Parathyroid adenoma (tissue), 2 donors: ENCODE results near the gene PSENEN.

Experiments
- H2AFZ ChIP-seq: fragments of 300-600 bp; sonication (generic); one replicate; pipeline ENCODE4 v1.7.0; 2017; ENCODE audit warnings: antibody characterized with exemption, mild to moderate bottlenecking
- H3K27ac ChIP-seq: fragments of 300-600 bp; sonication (generic); one replicate; pipeline ENCODE4 v1.7.0; 2017
- H3K27me3 ChIP-seq: fragments of 300-600 bp; sonication (generic); one replicate; pipeline ENCODE4 v1.7.0; 2017; ENCODE audit warnings: low read length; ENCODE audit not compliant: control insufficient read depth, insufficient read depth
- H3K36me3 ChIP-seq: fragments of 300-600 bp; sonication (generic); one replicate; pipeline ENCODE4 v1.7.0; 2017; ENCODE audit warnings: low read length; ENCODE audit not compliant: control insufficient read depth, insufficient read depth
- H3K4me1 ChIP-seq: fragments of 300-600 bp; sonication (generic); one replicate; pipeline ENCODE4 v1.7.0; 2017; ENCODE audit warnings: control low read depth
- H3K4me2 ChIP-seq: fragments of 300-600 bp; sonication (generic); one replicate; pipeline ENCODE4 v1.7.0; 2017; ENCODE audit warnings: low read length
- H3K4me3 ChIP-seq: fragments of 300-600 bp; sonication (generic); one replicate; pipeline ENCODE4 v1.7.0; 2017; ENCODE audit warnings: low read depth, low read length
- H3K79me2 ChIP-seq: fragments of 300-600 bp; sonication (generic); one replicate; pipeline ENCODE4 v1.7.0; 2017; ENCODE audit warnings: control low read depth
- H3K9ac ChIP-seq: fragments of 300-600 bp; sonication (generic); one replicate; pipeline ENCODE4 v1.7.0; 2017; ENCODE audit warnings: mild to moderate bottlenecking
- H3K9me3 ChIP-seq: fragments of 300-600 bp; sonication (generic); one replicate; pipeline ENCODE4 v1.7.0; 2017; ENCODE audit warnings: low read length; ENCODE audit not compliant: control insufficient read depth
- CTCF ChIP-seq: fragments of 300-600 bp; sonication (generic); IDR thresholded peaks from one replicate; pipeline ENCODE4 v1.7.0; 2017; ENCODE audit warnings: antibody characterized with exemption, mild to moderate bottlenecking
- donor health status: primary hyperparathyroidism.

Gene PSENEN

GRCh38 chr19:35760711-35761349 lies 15.4 kb downstream of the PSENEN start:
- no peak overlapping the region for H3K4me2 ChIP-seq
- TF ChIP-seq CTCF: no peak
- H3K4me1 ChIP-seq: peaks cover 10% of the 10 kb centered on the region
- H3K36me3 ChIP-seq: no peaks in the 10 kb centered on the region
- H3K9ac ChIP-seq: no peak overlapping the region
- peaks cover 12% of the 10 kb centered on the region for H3K79me2 ChIP-seq
- H2AFZ ChIP-seq: no peak overlapping the region
- no peaks in the 10 kb centered on the region for H3K9me3 ChIP-seq
- H3K27ac ChIP-seq: no peak overlapping the region
- no peak overlapping the region for H3K4me3 ChIP-seq
- no peaks in the 10 kb centered on the region for H3K27me3 ChIP-seq

- Histone ChIP-seq H3K79me2 (peaks cover 4% of the 10 kb centered on the region), H3K27ac (no peak overlapping the region), H3K36me3 (no peaks in the 10 kb centered on the region), H2AFZ (no peak overlapping the region), H3K4me2 (no peak overlapping the region), H3K9me3 (no peaks in the 10 kb centered on the region), H3K4me3 (no peak overlapping the region), H3K4me1 (peaks cover 16% of the 10 kb centered on the region), H3K27me3 (no peaks in the 10 kb centered on the region), H3K9ac (no peak overlapping the region)
- no peak for TF ChIP-seq CTCF
Measured at GRCh38 chr19:35764432-35765315, 19.2 kb downstream of the PSENEN start.

- H3K4me2 ChIP-seq: no peak overlapping the region
- no peaks in the 10 kb centered on the region for H3K36me3 ChIP-seq
- no peak overlapping the region for H2AFZ ChIP-seq
- TF ChIP-seq CTCF: no peak
- no peak overlapping the region for H3K9ac ChIP-seq
- H3K79me2 ChIP-seq: no peaks in the 10 kb centered on the region
- no peaks in the 10 kb centered on the region for H3K9me3 ChIP-seq
- H3K4me1 ChIP-seq: peaks cover 16% of the 10 kb centered on the region
- peak overlapping the region; percentile 90 for H3K27ac ChIP-seq
- no peaks in the 10 kb centered on the region for H3K27me3 ChIP-seq
- no peak overlapping the region for H3K4me3 ChIP-seq
Measured at GRCh38 chr19:35766571-35767104, 21.2 kb downstream of the PSENEN start.

- Histone ChIP-seq H3K27me3 (no peaks in the 10 kb centered on the region), H2AFZ (peak overlapping the region; percentile 94), H3K36me3 (no peaks in the 10 kb centered on the region), H3K9me3 (no peaks in the 10 kb centered on the region), H3K4me1 (peaks cover 16% of the 10 kb centered on the region), H3K4me3 (peak overlapping the region; percentile 20), H3K79me2 (no peaks in the 10 kb centered on the region), H3K27ac (peak overlapping the region; percentile 90), H3K4me2 (peak overlapping the region; percentile 68), H3K9ac (peak overlapping the region; percentile 11)
- no peak for TF ChIP-seq CTCF
Measured at GRCh38 chr19:35767288-35768081, 22.0 kb downstream of the PSENEN start.
